RPMI7951 (cell line): ENCODE results near the gene ASCL2. TPM values are rescaled to one million over a fixed set of nuclear protein-coding genes. Genes with fewer than 3 reads are reported as not detected.

Source experiments
- DNase-seq: peaks from one replicate; pipeline ENCODE4 v3.0.0-alpha.2; 2012; ENCODE audit warnings: low read depth
- total RNA-seq: library from RNA; depleted of rRNA; stranded (reverse); fragments of >200 nt; shearing (Covaris generic); gene quantifications from 2 replicates; pipeline ENCODE4 v1.2.3, GENCODE V29; 2014

ASCL2 gene
- total RNA-seq, 1 experiment from 2014 or later: not detected

- no peak for DNase-seq
Measured at GRCh38 chr11:2309251-2310072, 39.1 kb upstream of the ASCL2 start.

- no peak for DNase-seq
Measured at GRCh38 chr11:2308713-2309112, 38.3 kb upstream of the ASCL2 start.

GRCh38 chr11:2307501-2308331 lies 37.3 kb upstream of the ASCL2 start:
- DNase-seq: no peak

GRCh38 chr11:2306877-2307500 lies 36.6 kb upstream of the ASCL2 start:
- peak; percentile 66 for DNase-seq

- DNase-seq: peak; percentile 87
Measured at GRCh38 chr11:2306452-2306823, 36.0 kb upstream of the ASCL2 start.

GRCh38 chr11:2305788-2306451 lies 35.5 kb upstream of the ASCL2 start:
- DNase-seq: peak; percentile 51

GRCh38 chr11:2305140-2305778 lies 34.9 kb upstream of the ASCL2 start:
- DNase-seq: peak; percentile 58

GRCh38 chr11:2304506-2305139 lies 34.2 kb upstream of the ASCL2 start:
- no peak for DNase-seq

GRCh38 chr11:2303627-2304505 lies 33.5 kb upstream of the ASCL2 start:
- no peak for DNase-seq

- DNase-seq: no peak
Measured at GRCh38 chr11:2302896-2303626, 32.7 kb upstream of the ASCL2 start.

GRCh38 chr11:2302306-2302895 lies 32.0 kb upstream of the ASCL2 start:
- no peak for DNase-seq

GRCh38 chr11:2301631-2302305 lies 31.4 kb upstream of the ASCL2 start, which contains the start of the genes C11orf21 and TSPAN32:
C11orf21 (minus strand) TSS chr11:2301918; CDS start chr11:2301808, 110 bp downstream.
TSPAN32 (plus strand) TSS chr11:2302013; CDS start chr11:2302150, 137 bp downstream.
- DNase-seq: peak; percentile 83

- DNase-seq: no peak
Measured at GRCh38 chr11:2300936-2301630, 30.7 kb upstream of the ASCL2 start.

- no peak for DNase-seq
Measured at GRCh38 chr11:2300290-2300935, 30.0 kb upstream of the ASCL2 start.

GRCh38 chr11:2299773-2300172 lies 29.4 kb upstream of the ASCL2 start:
- no peak for DNase-seq

- no peak for DNase-seq
Measured at GRCh38 chr11:2298795-2299761, 28.7 kb upstream of the ASCL2 start.
